ENCODE measurements around the gene BTBD6.

BTBD6 gene

GRCh38 chr14:105281371-105282097 lies 33.2 kb downstream of the BTBD6 start:
- no peak overlapping the region for H3K4me3 ChIP-seq (ENCODE audit: control insufficient read depth, low read depth, low read length)
- peak; percentile 83 for TF ChIP-seq CTCF (conservative IDR thresholded peaks at IDR 0.05; ENCODE audit: control insufficient read depth, insufficient read depth, low read depth, low read length)
- DNase-seq (ENCODE audit: low read depth), result peak; percentile 77

- no peak overlapping the region for H3K4me3 ChIP-seq (ENCODE audit: control insufficient read depth, low read depth, low read length)
- no peak for DNase-seq (ENCODE audit: low read depth)
- TF ChIP-seq CTCF (conservative IDR thresholded peaks at IDR 0.05; ENCODE audit: control insufficient read depth, insufficient read depth, low read depth, low read length), result no peak
Observed at GRCh38 chr14:105282098-105282725, 33.9 kb downstream of the BTBD6 start.

GRCh38 chr14:105283028-105283427 lies 34.7 kb downstream of the BTBD6 start:
- no peak for TF ChIP-seq CTCF (conservative IDR thresholded peaks at IDR 0.05; ENCODE audit: control insufficient read depth, insufficient read depth, low read depth, low read length)
- no peak overlapping the region for H3K4me3 ChIP-seq (ENCODE audit: control insufficient read depth, low read depth, low read length)
- no peak for DNase-seq (ENCODE audit: low read depth)

GRCh38 chr14:105283899-105284298 lies 35.6 kb downstream of the BTBD6 start:
- no peak overlapping the region for H3K4me3 ChIP-seq (ENCODE audit: control insufficient read depth, low read depth, low read length)
- no peak for DNase-seq (ENCODE audit: low read depth)
- TF ChIP-seq CTCF (conservative IDR thresholded peaks at IDR 0.05; ENCODE audit: control insufficient read depth, insufficient read depth, low read depth, low read length), result no peak

- no peak for TF ChIP-seq CTCF (conservative IDR thresholded peaks at IDR 0.05; ENCODE audit: control insufficient read depth, insufficient read depth, low read depth, low read length)
- H3K4me3 ChIP-seq (ENCODE audit: control insufficient read depth, low read depth, low read length), result no peak overlapping the region
- DNase-seq (ENCODE audit: low read depth), result no peak
Observed at GRCh38 chr14:105285174-105285573, 36.8 kb downstream of the BTBD6 start.

GRCh38 chr14:105286759-105287144 lies 38.4 kb downstream of the BTBD6 start:
- H3K4me3 ChIP-seq (ENCODE audit: control insufficient read depth, low read depth, low read length), result no peak overlapping the region
- no peak for DNase-seq (ENCODE audit: low read depth)
- no peak for TF ChIP-seq CTCF (conservative IDR thresholded peaks at IDR 0.05; ENCODE audit: control insufficient read depth, insufficient read depth, low read depth, low read length)
